SKM-1 treated with dmso at 0.1 percent for 144 hours (cell line): ENCODE data around the gene LAMA2.

Source experiments
- DNase-seq: peaks from one replicate; lab custom pipeline; 2025; ENCODE audit not compliant: unreplicated experiment; lab: John Stamatoyannopoulos, UW

Gene LAMA2

GRCh38 chr6:129287231-129288177, 404.6 kb downstream of the LAMA2 start:
- no peak for DNase-seq

- no peak for DNase-seq
These were observed 406.5 kb downstream of the LAMA2 start for GRCh38 chr6:129289442-129289841.

- DNase-seq: no peak
These were observed 409.9 kb downstream of the LAMA2 start for GRCh38 chr6:129292836-129293235.

- DNase-seq: no peak
These were observed 414.7 kb downstream of the LAMA2 start for GRCh38 chr6:129297592-129297991.

GRCh38 chr6:129302671-129303070, 419.7 kb downstream of the LAMA2 start:
- no peak for DNase-seq

GRCh38 chr6:129306826-129307225, 423.9 kb downstream of the LAMA2 start:
- no peak for DNase-seq

- no peak for DNase-seq
These were observed 424.9 kb downstream of the LAMA2 start for GRCh38 chr6:129307845-129308244.

- no peak for DNase-seq
These were observed 426.2 kb downstream of the LAMA2 start for GRCh38 chr6:129309154-129309553.

- no peak for DNase-seq
These were observed 429.9 kb downstream of the LAMA2 start for GRCh38 chr6:129312880-129313279.

GRCh38 chr6:129314575-129314974, 431.6 kb downstream of the LAMA2 start:
- DNase-seq: no peak

- DNase-seq: no peak
These were observed 435.2 kb downstream of the LAMA2 start for GRCh38 chr6:129317931-129318820.

GRCh38 chr6:129320892-129321291, 438.0 kb downstream of the LAMA2 start:
- DNase-seq: no peak

- DNase-seq: no peak
These were observed 438.4 kb downstream of the LAMA2 start for GRCh38 chr6:129321303-129321702.

GRCh38 chr6:129324345-129324744, 441.4 kb downstream of the LAMA2 start:
- DNase-seq: no peak

- DNase-seq: no peak
These were observed 446.7 kb downstream of the LAMA2 start for GRCh38 chr6:129329678-129330077.

GRCh38 chr6:129331450-129332138, 448.7 kb downstream of the LAMA2 start:
- DNase-seq: no peak

GRCh38 chr6:129335792-129336191, 452.9 kb downstream of the LAMA2 start:
- no peak for DNase-seq

- DNase-seq: no peak
These were observed 455.7 kb downstream of the LAMA2 start for GRCh38 chr6:129338683-129339082.

GRCh38 chr6:129340983-129341382, 458.0 kb downstream of the LAMA2 start:
- no peak for DNase-seq

GRCh38 chr6:129342243-129342642, 459.3 kb downstream of the LAMA2 start:
- no peak for DNase-seq

- no peak for DNase-seq
These were observed 459.9 kb downstream of the LAMA2 start for GRCh38 chr6:129342796-129343195.
